Activated naive CD4-positive, alpha-beta T cell treated with anti-CD3 and anti-CD28 coated beads, Interleukin-2, amount 50 U/mL, for 16 hours (primary cell): ENCODE results near the gene PUS7.
"Not testable (repeated sequence)": the region's sequence is repeated elsewhere in the genome, so short reads cannot be mapped to it uniquely, and the experiment has no call there.

Source experiments
- DNase-seq: peaks from one replicate; pipeline ENCODE4 v3.0.0-alpha.2; 2020

The PUS7 gene

GRCh38 chr7:105444342-105444987 lies 77.6 kb downstream of the PUS7 start:
- DNase-seq, result no peak

DNA sequence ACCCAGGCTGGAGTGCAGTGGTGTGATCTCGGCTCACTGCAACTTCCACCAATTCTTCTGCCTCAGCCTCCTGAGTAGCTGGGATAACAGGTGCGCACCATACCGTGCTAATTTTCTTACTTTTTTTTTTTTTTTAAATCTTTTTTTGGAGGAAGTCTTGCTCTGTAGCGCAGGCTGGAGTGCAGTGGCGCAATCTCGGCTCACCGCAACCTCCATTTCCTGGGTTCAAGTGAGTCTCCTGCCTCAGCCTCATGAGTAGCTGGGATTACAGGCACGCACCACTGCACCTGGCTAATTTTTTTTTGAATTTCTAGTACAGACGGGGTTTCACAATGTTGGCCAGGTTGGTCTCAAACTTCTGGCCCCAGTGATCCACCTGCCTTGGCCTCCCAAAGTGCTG lies 79.9 kb downstream of the PUS7 start:
- DNase-seq, result not testable (repeated sequence)

DNA sequence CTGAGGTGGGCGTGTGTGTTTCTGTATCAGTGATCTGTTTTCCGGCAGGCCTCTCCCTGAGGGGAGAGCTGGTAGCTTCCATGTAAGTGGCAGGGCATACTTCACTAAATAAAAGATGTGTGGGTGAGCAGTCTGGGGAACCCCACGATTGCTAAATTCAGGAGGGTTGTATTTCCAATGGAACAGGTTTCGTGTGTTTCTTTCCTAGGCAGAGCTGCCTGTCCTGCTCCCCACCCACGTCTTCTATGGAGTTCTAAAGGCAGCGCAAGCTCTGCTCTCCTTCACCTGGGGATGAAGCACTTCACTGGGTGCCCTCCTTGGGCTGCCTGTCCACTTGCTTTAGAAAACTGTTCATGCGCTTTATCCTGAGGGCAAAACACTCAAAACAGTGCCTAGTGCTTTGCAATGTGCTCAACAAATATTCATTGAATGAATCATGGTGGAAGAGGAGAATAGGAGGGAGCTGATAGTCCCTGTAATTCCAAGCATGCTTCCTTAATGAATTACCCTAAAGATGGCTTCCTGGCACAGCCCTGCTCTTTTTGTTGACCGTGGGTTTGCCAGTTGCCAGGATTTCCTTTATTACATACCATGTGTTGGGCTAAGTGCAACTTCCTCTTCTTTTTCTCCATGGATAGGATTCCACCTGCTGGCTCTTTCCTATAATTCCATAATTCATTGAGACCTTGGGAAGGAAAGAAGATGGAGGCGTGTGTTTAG lies 82.7 kb downstream of the PUS7 start:
- DNase-seq, result no peak

- no peak for DNase-seq
These were observed 83.3 kb downstream of the PUS7 start for GRCh38 chr7:105438847-105439173.

GRCh38 chr7:105438254-105438653 lies 83.8 kb downstream of the PUS7 start:
- DNase-seq, result no peak

DNA sequence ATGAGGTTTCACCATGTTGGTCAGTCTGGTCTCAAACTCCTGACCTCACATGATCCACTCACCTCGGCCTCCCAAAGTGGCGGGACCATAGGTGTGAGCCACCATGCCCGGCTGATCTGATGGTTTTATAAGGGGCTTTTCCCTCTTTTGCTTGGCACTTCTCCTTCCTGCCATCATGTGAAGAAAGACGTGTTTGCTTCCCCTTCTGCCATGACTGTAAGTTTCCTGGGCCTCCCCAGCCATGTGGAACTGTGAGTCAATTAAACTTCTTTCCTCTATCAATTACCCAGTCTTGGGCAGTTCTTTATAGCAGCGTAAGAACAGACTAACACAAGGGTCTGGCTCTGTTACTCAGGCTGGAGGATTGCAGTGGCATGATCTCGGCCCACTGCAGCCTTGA lies 84.7 kb downstream of the PUS7 start:
- DNase-seq, result not testable (repeated sequence)

DNA sequence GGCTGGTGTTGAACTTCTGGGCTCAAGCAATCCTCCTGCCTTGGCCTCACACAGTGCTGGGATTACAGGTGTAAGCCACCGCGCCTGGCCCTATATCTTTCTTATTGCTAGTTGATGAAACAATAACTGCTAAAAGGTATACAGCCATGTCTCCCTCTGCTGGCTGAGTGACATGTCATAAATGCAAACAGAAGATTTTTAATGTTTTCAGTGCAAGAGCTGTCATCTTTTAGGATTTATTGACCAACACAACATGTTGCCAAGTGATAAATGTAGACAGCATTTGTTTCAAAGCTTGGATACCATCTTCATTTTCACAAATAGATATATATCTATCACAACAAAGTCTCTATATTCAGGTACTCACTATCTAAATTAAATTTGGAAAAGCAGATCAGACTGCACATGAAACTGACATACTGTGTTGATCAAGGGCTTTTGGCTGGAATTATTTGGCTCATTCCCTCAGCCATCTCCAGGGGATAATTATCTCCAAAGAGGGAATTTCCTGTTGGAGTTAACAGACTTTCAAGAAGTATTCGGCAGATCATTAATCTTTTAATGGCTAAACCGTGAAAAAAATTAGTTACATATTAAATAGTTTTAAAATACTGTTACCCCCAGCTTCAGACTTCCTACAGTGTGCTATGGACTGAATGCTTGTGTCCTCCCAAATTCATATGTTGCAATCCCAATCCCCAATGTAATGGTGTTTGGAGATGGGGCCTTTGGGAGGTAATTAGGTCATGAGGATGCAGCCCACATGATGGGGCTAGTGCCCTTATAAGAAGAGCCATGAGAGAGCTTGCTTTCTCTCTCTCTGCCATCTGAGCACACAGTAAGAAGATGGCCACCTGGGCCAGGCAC lies 92.1 kb downstream of the PUS7 start:
- DNase-seq, result peak; percentile 50

DNA sequence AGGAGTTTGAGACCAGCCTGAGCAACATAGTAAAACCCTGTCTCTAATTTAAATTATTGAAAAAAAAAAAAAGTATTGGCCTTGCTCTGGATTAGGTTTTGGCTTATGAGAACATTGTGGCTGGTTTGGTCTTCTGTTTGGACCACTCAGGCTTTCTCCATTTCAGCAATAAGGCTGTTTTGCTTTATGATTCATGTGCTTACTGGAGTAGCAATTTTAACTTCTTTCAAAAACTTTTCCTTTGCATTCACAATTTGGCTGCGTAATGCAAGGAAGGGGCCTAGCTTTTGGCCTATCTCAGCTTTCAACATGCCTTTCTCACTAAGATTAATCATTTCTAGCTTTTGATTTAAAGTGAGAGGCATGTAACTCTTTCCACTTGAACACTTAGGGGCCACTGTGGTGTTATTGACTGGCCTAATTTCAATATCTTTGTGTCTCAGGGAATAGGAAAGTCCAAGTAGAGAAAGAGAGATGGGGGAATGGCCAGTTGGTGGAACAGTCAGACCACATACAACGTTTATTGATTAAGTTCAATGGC lies 95.4 kb downstream of the PUS7 start:
- no peak for DNase-seq

DNA sequence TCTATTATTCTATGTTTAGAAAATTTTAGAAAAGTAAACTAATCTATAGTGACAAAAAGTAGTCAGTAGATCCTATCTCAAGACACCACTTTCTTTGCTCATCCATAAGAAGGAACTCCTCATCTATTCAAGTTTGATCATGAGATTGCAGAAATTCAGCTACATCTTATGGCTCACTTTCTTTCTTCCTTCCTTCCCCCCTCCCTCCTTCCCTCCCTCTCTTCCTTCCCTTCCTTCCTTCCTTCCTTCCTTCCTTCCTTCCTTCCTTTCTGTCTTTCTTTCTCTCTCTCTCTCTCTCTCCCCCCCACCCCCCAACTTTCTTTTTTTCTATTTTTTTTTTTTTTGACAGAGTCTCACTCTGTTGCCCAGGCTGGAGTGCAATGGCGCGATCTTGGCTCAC lies 98.1 kb downstream of the PUS7 start:
- DNase-seq, result no peak

GRCh38 chr7:105413887-105414437 lies 108.1 kb downstream of the PUS7 start:
- no peak for DNase-seq

GRCh38 chr7:105410774-105411173 lies 111.3 kb downstream of the PUS7 start:
- not testable (repeated sequence) for DNase-seq

DNA sequence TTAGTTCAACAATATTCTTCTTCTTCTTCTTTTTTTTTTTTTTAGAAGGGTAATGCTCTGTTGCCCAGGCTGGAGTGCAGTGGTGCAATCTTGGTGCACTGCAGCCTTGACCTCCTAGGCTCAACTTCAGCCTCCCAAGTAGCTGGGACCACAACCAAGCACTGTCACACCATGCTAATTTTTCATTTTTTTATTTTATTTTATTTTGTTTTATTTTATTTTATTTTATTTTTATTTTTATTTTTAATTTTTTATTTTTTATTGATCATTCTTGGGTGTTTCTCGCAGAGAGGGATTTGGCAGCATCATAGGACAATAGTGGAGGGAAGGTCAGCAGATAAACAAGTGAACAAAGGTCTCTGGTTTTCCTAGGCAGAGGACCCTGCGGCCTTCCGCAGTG lies 112.3 kb downstream of the PUS7 start:
- DNase-seq, result not testable (repeated sequence)

GRCh38 chr7:105408791-105409410 lies 113.2 kb downstream of the PUS7 start:
- no peak for DNase-seq
